Tongue (tissue), 2 donors: ENCODE measurements around the gene RIPK3. TPM values are rescaled to one million over a fixed set of nuclear protein-coding genes. Genes with fewer than 3 reads are reported as not detected.
"Not testable (repeated sequence)": the region's sequence is repeated elsewhere in the genome, so short reads cannot be mapped to it uniquely, and the experiment has no call there.

ENCODE experiments used
- DNase-seq: peaks from one replicate; pipeline ENCODE4 v3.0.0-alpha.2; 2015
- total RNA-seq: library from RNA; depleted of rRNA; stranded (reverse); fragments of >200 nt; gene quantifications from one replicate; pipeline ENCODE4 v1.2.3, GENCODE V29; 2014

RIPK3 gene
- total RNA-seq, 1 donor from 2014 or later: 5.5 TPM

DNA sequence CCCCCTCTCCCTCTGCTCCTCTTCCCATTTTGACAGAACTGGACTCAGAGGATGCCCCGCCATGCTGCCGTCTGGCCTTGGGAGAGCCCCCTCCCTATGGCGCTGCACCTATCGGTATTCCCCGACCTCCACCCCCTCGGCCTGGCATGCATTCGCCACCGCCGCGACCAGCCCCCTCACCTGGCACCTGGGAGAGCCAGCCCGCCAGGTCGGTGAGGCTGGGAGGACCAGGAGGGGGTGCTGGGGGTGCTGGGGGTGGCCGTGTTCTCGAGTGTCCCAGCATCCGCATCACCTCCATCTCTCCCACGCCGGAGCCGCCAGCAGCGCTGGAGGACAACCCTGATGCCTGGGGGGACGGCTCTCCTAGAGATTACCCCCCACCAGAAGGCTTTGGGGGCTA is 29.7 kb upstream of the RIPK3 start:
- no peak for DNase-seq

DNA sequence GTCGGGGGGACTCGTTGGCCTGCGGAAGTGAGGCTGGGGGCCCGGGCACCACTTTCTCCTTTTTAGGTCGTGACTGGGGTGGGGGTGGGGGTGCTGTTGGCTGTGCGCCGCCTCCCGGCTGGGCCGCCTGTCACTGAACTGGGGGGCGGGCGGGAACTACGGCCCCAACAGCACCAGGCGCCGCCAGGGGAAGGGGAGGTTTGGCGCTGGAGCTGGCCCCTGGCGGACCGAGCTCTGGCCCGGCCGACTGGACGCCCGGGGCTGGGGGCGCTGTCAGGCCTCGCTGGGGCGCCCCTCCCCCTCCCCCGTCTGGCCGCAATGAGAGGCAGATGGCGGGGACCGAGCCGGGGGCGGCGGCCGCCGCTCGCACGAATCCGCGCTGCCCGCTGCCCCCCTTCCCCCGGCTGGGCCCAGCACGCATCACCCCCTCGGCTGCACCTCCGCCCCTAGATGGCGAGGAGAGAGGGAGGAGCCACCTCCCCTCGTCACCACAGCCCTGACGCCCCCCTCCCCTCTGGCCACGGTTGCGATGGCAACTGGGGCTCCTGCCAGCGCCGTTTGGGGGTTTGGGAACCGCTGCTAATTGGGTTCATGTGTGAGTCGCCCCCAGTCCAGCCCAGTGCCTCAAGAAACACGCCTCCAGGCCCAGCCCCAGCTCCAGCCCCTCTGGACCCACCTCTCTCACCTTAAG is 28.9 kb upstream of the RIPK3 start:
- peak; percentile 92 for DNase-seq

DNA sequence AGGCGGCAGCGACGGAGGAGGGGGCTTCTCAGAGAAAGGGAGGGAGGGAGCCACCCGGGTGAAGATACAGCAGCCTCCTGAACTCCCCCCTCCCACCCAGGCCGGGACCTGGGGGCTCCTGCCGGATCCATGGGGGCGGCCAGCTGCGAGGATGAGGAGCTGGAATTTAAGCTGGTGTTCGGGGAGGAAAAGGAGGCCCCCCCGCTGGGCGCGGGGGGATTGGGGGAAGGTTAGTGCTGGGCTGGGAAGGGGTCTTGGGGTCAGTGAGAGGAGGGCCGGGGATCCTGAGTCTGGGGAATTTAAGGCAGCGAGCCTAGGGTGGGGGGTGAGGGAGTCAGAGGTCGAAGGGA is 28.4 kb upstream of the RIPK3 start:
- DNase-seq: no peak

DNA sequence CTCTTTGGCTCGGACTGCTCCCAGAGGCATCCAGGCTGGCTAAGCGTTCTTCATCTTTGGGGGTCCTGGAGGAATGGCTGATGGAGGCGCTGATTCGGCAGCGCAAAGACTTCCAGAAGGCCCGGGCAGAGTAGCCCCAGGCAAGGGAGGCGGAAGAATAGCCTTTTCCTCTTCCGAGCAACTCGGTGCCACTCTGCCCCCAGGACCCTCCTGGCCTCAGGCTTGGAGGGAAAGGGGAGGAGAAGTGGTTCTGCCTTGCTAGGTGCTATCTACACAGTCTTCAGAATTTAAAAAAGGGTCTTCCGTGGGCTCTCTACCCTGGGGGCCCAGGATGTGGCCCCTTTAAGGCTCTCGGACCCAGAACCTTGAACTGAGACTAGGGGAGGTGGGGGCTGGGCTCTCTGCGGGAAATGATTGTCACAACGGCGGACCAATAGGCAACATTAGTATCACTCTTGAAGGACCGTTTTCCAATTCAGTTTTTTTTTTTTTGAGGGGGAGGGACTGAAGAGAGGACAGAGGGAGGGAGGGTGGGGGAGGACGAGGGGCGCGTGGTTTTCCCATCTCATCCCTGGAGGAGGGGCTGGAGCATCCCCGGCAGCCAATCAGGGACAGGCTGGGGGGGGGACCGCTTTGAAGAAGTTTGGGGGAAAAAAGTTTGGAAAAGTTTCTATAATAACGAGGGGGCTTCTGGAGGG is 27.9 kb upstream of the RIPK3 start, which contains the start of gene NFATC4:
Gene NFATC4 (plus strand): TSS at position 671 of the 698 bp plus-strand sequence. CDS start 157 bp downstream, outside the sequence.
- peak; percentile 97 for DNase-seq

DNA sequence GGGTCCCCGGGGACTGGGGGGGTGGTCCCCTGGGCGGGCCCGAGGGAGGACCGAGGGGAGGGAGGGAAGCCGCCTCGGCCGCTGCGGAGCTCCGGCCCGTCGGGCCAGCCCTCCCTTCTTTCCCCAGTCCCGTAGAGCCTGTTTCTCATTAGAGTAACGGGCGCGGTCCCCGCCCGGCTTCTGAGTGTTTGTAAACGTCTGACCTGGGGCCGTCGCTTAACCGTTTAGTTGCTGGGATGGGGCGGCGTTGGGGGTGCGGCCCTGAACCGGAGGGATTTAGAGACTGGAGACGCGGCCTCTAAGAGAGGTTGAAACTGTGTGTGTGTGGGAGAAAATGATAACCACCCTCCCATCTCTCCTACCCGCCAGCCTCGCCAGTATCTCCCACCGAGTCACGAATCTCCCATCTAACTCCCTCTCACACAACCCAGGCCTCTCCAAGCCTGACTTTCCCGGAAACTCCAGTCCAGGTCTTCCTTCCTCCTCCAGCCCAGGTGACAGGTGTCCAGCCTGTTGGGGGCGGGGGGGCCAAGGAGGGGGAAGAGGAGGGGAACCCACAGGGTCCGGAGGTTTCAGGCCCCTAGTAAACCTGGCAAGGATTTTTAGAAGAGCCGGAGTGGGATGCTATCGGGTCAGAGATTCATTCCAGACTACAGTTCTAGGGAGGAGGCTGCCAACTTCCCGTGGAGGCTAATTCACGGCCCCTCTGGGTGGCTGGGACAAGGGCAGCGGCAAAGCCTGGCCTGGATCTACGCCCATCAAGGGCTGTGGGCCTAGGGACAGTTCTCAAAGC is 27.1 kb upstream of the RIPK3 start:
- DNase-seq: peak; percentile 97

DNA sequence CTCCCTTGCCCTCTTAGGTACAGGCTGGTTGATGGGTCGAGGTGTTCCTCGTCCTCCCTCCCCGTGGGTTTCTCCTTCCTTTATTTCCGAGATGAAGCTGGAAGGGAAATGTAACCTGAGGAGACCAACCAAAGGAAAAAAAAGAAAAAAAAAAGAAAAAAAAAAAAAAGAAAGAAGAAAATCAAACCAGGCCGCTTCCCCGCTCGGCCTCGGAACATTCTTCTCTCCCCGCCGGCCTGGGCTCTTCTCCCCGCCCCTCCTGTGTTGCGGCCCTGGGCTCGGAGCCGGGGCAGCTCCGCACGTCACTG is 26.6 kb upstream of the RIPK3 start:
- no peak for DNase-seq

DNA sequence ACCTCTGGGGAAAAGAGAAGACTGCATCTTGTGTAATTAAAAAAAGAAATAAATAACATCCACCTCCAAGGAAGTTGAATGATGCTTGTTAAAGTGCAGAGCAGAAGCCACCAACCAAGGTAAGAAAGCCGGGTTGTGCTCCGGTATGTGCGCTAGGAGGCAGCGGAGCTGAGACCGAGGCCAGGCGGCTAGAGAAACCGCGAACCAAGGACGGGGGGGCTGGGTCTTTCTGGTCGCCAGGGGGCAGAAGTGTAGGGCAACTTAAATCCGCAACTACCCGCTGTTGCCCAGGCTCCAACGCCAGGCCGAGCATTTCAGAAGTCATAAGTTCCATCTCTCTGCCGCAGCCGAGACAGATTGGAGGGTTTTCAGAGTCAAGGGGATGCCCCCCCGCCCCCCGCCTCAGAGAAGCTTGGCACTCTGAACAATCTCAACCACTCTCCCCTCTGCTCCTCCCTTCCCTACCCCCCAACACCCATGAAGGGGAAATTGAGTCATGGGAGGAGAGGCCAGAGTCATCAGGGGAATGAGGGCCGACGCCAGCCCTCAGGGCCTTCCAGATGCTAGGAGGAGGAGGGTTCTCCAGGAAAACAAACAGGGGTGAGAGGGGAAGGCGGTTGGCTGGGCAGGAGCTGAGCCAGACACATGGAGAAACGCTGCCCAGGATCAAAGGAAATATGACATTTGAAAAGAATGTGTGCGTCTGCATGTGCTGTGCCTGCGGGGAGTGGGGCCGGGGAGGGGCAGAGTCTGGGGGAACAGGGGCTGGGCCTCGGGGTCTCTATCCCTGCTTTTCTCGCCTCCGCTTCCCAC is 26.0 kb upstream of the RIPK3 start:
- DNase-seq: peak; percentile 95

DNA sequence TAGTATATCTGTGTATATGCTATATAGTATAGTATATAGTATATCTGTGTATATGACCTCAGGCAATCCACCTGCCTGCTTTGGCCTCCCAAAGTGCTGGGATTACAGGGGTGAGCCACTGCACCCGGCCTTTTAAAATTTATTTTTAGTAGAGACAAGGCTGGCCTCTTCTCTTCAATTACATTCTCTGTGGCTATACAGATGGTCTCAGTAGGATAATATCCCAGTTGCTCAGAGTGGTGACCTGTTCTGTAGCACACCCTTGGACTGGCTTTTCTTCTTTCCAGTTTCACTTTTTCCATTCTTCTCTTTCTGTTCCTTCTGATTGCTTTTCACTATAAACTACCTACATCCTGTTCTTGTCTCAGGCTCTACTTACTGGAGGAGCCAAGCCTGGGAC is 25.1 kb upstream of the RIPK3 start:
- DNase-seq: no peak

DNA sequence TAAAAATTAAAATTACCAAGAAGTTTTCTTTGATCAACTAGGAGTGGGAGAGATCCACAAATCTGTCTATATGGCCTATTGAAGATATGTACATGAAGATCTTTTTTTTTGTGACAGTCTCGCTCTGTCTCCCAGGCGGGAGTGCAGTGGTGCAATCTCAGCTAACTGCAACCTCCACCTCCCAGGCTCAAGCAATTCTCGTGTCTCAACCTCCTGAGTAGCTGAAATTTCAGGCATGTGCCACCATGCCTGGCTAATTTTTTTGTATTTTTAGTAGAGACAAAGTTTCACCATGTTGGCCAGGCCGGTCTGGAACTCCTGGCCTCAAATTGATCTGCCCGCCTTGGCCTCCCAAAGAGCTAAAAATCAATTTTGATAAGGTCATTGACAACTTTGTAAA is 23.6 kb upstream of the RIPK3 start:
- DNase-seq: no peak

DNA sequence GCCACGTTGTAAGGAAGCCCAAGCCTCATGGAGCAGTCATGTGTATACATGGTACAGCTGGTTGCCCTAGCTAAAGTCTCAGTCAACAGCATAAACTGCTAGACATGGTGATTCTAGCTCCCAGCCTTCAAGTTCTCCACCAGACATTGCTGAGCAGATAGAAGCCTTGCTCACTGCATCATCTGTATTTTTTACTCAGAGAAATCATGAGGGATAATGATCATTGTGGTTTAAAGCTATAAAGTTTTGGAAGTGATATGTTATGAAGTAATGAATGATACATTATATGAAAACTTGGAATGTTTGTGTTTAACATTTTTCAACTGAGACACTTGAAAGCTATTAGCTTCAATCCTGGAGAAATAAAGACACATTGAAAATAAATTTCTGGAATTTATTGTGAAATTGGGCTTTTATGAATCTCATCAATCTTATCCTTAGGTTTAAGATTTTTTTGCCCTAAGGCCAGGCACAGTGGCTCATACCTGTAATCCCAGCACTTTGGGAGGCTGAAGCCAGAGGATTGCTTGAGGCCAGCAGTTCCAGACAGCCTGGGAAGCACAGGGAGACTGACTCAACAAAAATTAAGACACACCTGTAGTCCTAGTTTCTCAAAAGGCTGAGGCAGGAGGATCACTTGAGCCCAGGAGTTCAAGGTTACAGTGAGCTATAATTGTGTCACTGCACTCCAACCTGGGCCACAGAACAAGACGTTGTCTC is 22.6 kb upstream of the RIPK3 start:
- no peak for DNase-seq

DNA sequence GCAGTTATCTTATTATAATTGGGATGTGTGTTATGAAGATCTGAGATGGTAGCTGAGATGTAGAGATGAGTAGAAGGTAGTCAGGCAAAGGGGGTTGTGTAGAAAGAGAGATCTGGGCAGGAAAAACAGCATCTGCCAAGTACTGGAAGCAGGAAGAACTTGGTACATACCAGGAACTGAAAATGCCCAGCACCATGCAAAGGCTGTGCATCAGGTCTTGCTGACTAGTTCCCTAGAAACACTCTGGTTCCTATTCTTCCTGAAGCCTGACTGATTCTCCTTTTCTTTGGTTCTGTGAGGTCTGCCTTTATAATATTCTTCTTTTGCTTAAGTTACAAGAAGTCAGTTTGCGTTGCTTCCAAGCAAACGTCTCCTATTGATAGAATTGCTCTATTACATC is 21.5 kb upstream of the RIPK3 start:
- no peak for DNase-seq

DNA sequence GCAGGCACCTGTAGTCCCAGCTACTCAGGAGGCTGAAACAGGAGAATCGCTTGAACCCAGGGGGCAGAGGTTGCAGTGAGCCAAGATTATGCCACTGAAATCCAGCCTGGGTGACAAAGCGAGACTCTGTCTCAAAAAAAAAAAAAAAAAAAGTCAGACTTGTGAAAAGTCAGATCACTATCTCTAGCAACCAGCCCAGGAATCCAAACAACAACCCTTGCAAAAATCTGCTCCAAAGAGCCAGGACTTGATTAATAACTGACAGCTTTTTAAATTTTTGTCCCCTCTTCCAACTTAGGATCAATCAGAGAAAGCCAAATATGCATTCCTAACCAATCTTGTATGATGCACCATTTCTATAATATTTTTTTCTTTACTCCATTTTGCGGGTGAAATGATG is 20.5 kb upstream of the RIPK3 start:
- DNase-seq: no peak

DNA sequence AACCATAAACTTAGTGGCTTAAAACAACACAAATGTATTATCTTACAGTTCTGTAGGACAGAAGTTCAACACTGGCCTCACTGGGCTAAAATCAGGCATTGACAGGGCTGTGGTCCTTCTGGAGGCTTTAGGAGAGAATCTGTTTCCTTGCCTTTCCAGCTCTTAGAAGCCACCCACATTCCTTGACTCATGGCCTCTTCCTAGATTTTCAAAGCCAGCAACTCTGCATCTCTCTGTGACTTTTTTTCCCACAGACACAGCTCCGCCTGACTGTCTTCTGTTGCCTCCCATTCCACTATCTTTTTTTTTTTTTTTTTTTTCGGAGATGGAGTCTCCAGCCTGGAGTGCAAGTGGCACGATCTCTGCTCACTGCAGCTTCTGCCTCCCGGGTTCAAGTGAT is 16.4 kb upstream of the RIPK3 start:
- no peak for DNase-seq

DNA sequence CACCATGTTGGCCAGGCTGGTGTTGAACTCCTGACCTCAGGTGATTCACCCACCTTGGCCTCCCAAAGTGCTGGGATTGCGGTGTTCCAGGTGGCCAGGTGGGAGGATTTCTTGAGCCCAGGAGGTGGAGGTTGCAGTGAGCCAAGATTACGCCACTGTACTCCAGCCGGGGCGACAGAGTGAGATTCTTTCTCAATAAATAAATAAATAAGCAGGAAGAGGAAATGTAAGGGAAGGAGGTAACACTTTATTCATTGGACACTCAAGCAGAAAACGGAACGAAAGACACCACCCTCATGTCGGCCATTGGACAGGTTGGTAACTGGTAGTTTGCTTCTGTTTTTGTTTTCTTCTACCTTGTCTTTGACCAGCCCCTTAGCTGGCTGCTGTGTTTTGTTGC is 15.2 kb upstream of the RIPK3 start:
- no peak for DNase-seq

DNA sequence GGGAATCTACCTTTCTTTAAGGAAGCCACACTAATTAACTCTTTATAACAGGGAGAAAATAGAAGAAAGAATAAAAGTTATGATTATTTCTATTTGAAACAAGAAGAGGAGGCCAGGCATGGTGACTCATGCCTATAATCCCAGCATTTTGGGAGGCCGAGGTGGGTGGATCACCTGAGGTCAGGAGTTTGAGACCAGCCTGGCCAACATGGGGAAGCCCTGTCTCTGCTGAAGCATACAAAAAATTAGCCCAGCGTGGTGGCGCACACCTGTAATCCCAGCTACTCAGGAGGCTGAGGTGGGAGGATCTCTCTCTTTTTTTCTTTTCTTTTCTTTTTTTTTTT is 14.7 kb upstream of the RIPK3 start:
- not testable (repeated sequence) for DNase-seq

DNA sequence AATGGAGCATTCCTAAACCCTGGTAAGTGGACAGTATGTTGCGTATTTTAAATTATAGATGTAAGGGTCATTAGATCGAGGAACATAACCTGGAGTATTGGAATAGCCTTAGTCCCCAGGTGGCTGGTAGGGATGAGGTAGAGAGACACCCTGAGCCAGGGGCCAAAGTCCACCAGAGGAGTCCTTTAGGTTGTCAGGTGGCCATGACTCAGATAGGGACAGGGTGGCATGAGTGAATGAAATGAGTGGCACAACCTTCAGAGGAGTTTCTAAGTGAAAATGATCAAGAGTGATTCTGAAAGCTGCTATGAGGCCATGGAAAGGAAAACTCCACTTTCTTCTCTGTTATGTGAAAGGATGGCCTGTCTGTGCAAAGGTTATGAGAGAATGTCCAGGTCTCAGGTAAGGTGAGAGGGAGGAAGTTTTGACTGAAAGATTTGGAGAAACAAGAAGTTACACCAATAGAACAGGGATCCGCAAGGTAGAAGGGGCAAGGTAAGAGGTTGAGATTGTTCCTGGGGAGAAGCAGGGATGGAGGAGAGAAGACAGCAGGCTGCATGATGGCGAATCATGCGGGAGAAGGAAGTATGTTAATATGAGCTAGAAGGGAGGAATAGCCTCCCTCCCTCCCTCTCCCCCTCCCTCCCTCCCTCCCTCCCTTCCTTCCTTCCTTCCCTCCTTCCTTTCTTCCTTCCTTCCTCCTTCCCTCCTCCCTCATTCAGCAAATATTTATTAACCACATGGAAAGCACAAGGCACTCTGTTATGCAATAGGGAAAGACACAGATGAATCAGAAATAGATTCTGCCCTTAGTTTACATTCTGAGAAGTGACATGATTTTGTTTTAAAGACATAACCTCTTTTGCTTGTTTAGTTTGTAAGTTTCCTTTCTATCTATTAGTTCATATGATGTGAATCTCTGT is 14.0 kb upstream of the RIPK3 start:
- no peak for DNase-seq

DNA sequence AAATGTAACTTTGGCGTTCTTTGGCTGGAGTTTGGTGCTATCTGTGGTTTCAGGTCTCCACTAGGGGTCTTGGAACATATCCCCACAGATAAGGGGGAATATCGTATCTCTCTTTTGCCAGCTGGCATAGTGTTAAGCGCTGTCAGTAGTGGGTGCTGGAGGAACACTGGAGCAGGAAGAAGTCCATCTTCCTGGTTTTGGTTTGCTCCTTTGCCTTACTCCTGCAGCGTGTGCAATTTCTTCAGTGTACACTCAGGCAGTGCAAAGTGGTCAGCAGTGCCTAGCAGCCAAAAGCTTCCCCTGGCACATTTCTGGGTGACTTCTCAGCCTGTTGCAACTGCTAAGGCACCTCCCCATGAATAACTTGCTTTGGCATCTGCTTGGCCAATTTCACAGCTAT is 11.7 kb upstream of the RIPK3 start:
- peak; percentile 38 for DNase-seq

DNA sequence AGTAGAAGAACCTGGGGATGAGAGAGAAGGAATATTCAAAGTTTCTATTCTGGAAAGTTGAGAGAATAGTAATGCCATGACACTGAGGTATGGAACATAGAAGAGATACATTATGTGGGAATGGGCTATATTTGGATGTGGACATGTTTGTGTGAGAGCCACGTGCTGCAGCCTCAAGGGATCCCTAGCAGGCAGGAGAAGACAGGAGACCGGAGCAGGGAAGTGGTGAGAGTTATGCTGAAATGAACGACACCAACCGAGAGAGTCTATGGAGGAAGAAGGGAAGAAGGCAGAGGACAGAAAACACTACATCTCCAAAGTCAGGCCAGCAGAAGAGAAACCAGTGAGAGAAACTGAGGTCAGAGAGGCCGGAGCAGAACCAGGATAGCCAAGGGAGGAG is 10.0 kb upstream of the RIPK3 start:
- DNase-seq: no peak

DNA sequence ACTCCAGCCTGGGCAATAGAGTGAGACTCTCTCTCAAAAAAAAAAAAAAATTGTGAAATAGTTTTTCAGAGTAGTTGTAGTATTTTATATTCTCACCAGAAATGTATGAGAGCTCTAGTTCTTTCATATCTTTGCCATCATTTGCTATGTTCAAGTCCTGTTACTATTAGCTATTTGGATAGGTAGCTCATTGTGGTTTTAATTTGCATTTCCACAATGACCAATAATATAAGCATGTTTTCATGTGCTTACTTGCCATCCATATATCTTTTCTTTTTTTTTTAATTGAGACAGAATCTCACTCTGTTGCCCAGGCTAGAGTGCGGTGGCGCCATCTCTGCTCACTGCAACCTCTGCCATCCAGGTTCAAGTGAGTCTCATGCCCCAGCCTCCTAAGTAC is 8.4 kb upstream of the RIPK3 start:
- no peak for DNase-seq

DNA sequence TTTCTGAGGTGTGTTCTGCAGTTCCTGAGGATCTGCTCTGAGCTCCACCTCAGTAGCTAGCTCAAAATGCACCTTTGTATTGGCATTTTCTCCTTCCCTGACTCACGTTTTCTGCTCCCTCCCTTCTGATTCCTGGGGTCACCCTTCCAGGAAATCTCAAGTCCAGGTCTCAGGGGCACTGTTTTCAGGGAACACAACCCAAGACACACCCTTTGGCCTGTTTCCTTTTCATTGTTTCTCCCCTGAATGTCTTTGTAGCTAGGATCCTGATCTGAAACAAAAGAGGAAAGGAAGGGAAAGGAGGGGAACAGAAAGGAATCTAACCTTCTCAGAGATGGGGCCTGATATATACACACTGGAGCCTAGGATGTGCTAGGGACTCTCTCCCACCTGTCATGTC is 7.3 kb upstream of the RIPK3 start:
- DNase-seq: no peak
